ENCODE measurements around the gene TNIP2. TPM values are rescaled to one million over a fixed set of nuclear protein-coding genes. Genes with fewer than 3 reads are reported as not detected.
A peak's percentile ranks its signal among the peaks of the same experiment; 100 is the strongest.

TNIP2 gene
- total and polyA plus RNA-seq, 2 of the 8 experiments (the other 6 are each of a cell fraction or from before 2014, with no cell fraction given), result 23.7 to 37.7 TPM

DNA sequence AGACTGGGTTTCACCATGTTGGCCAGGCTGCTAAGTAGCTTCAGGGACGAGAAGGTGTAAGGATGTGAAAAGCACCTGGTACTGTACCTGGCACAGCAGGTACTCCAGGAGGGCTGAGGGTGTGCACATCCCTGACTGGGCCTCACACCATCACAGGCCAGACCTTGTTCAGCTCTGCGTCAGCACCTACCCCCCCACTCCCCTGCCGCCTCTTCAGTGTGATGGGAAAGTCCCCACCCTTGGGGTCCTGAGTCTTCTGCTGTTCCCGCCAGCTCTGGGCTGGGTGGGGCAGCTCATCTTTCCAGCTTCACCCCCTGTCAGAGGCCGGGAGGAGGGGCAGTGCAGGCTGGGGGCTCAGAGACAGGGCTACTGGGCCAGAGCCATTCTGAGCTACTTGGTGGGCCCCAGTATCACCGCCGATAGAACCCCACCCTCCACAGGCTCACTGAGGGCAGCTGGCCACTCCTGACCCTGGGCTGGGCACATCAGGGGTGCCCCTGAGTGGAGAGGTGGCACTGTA, 30.1 kb upstream of the TNIP2 start:
- DNase-seq (ENCODE audit: low read depth in 1 of 2, low spot score in 2 of 2) (no peak), FAIRE-seq (no peak)
- Histone ChIP-seq H2BK5ac (ENCODE audit: low read depth, low read length) (no peak overlapping the region), H2BK15ac (ENCODE audit: low read length) (0 out of 2 replicates have a peak overlapping the region, but pooled peaks have one; percentile 61), H3K27ac (ENCODE audit: low read depth, low read length) (no peak overlapping the region), H3K9me3 (ENCODE audit: insufficient read depth in 2 of 2, low read depth in 1 of 2, low read length in 1 of 2) (no peaks in the 10 kb centered on the region), H4K5ac (ENCODE audit: insufficient read length, low read depth, low read length) (peak overlapping the region; percentile 16), H4K91ac (replicated peaks; ENCODE audit: insufficient read length, low read length) (peak overlapping the region; percentile 81), H4K20me1 (replicated peaks in 1 of 2; ENCODE audit: control insufficient read depth in 1 of 2, insufficient read depth in 2 of 2, low read length in 2 of 2) (no peaks in the 10 kb centered on the region), H3K9ac (replicated peaks in 1 of 4; ENCODE audit: extremely low read depth in 1 of 4, low read depth in 3 of 4, low read length in 3 of 4) (no peak overlapping the region), H3K27me3 (replicated peaks in 1 of 4; ENCODE audit: control insufficient read depth in 3 of 4, extremely low read depth in 1 of 4, insufficient read depth in 3 of 4, low read length in 3 of 4) (0 out of 7 replicates have a peak, but pooled peaks cover 0 to 2% (median 0%) of the 10 kb centered on the region in 4 experiments), H3K4me3 (ENCODE audit: extremely low read depth in 1 of 4, insufficient read depth in 2 of 4, low read depth in 3 of 4, low read length in 4 of 4) (no peak overlapping the region), H3K79me2 (ENCODE audit: control insufficient read depth in 1 of 2, insufficient read depth in 2 of 2, low read length in 2 of 2) (no peaks in the 10 kb centered on the region), H3K14ac (ENCODE audit: insufficient read length) (no peak overlapping the region), H2BK12ac (ENCODE audit: low read depth, low read length) (peak overlapping the region; percentile 97; the same call in 1 of the 2 replicates), H2AFZ (ENCODE audit: low read length) (no peak overlapping the region), H3K4ac (replicated peaks; ENCODE audit: insufficient read length, low read depth, low read length) (no peak overlapping the region), H3K4me1 (replicated peaks in 1 of 4; ENCODE audit: control insufficient read depth in 3 of 4, insufficient read depth in 4 of 4, low read length in 3 of 4) (peaks cover 0 to 10% (median 3%) of the 10 kb centered on the region in 4 experiments; a peak in 6 of 7 replicates), H2BK20ac (ENCODE audit: low read length) (0 out of 2 replicates have a peak overlapping the region, but pooled peaks have one; percentile 32), H2BK120ac (replicated peaks; ENCODE audit: low read depth, low read length) (no peak overlapping the region), H3K4me2 (ENCODE audit: insufficient read depth in 1 of 2, low read depth in 2 of 2, low read length in 2 of 2) (no peak overlapping the region), H4K8ac (ENCODE audit: extremely low read depth, insufficient read depth, low read length) (peak overlapping the region; percentile 14; the same call in 1 of the 2 replicates), H3K23ac (ENCODE audit: insufficient read length) (no peak overlapping the region), H3K18ac (ENCODE audit: extremely low read depth, low read length) (no peak overlapping the region), H2AK5ac (ENCODE audit: low read depth, low read length) (no peak overlapping the region), H3K23me2 (ENCODE audit: low read depth, low read length) (no peaks in the 10 kb centered on the region; the same call in 1 of the 2 replicates), H3K56ac (replicated peaks; ENCODE audit: insufficient read length, low read depth, low read length) (no peak overlapping the region), H3K36me3 (ENCODE audit: control insufficient read depth in 2 of 4, insufficient read depth in 4 of 4, low read length in 3 of 4) (no peaks in the 10 kb centered on the region), H3K79me1 (ENCODE audit: low read depth, low read length) (no peaks in the 10 kb centered on the region)
- ChIA-PET POLR2A (ENCODE audit: partially characterized antibody) (interaction anchor here (1.1 to 1.7 kb wide), 4 partner anchors 13 to 32 kb away, joined by 3 to 7 read pairs (median 4); no protein-coding TSS in a partner anchor), CTCF (ENCODE audit: partially characterized antibody) (interaction anchor here (1.1 to 1.5 kb wide), 2 partner anchors 21 to 139 kb away, joined by 3 to 6 read pairs; no protein-coding TSS in a partner anchor)
- WGBS, 2 experiments (ENCODE audit: extremely low coverage in 1 of 2, insufficient coverage in 1 of 2, insufficient read length in 1 of 2, insufficient replicate concordance in 2 of 2, low coverage in 1 of 2, low lambda C conversion rate in 2 of 2, missing lambda C conversion rate in 1 of 2), result 86% methylated on average over 7 of the region's 7 CpGs; no CpG with 5 or more reads in 1 of the 2 experiments
- TF ChIP-seq USF2 (IDR thresholded peaks at IDR 0.05; ENCODE audit: low read length), result no peak
- TF ChIP-seq TBP (IDR thresholded peaks at IDR 0.05; ENCODE audit: low read depth, low read length), result no peak
- TF ChIP-seq RAD21 (IDR thresholded peaks at IDR 0.05 in 1 of 2, conservative IDR thresholded peaks at IDR 0.05 in 1 of 2; ENCODE audit: low read depth in 2 of 2, low read length in 2 of 2), result no peak
- no peak for TF ChIP-seq ZNF274 (IDR thresholded peaks at IDR 0.05; ENCODE audit: borderline replicate concordance, extremely low read depth, low read length)
- no peak for TF ChIP-seq CBX5 (IDR thresholded peaks at IDR 0.05; ENCODE audit: low read depth, low read length)
- TF ChIP-seq EGR1 (IDR thresholded peaks at IDR 0.05; ENCODE audit: borderline replicate concordance, low read depth, low read length), result no peak
- no peak for TF ChIP-seq CBX8 (IDR thresholded peaks at IDR 0.05; ENCODE audit: borderline replicate concordance, low read depth, low read length)
- TF ChIP-seq, protein P1, sequence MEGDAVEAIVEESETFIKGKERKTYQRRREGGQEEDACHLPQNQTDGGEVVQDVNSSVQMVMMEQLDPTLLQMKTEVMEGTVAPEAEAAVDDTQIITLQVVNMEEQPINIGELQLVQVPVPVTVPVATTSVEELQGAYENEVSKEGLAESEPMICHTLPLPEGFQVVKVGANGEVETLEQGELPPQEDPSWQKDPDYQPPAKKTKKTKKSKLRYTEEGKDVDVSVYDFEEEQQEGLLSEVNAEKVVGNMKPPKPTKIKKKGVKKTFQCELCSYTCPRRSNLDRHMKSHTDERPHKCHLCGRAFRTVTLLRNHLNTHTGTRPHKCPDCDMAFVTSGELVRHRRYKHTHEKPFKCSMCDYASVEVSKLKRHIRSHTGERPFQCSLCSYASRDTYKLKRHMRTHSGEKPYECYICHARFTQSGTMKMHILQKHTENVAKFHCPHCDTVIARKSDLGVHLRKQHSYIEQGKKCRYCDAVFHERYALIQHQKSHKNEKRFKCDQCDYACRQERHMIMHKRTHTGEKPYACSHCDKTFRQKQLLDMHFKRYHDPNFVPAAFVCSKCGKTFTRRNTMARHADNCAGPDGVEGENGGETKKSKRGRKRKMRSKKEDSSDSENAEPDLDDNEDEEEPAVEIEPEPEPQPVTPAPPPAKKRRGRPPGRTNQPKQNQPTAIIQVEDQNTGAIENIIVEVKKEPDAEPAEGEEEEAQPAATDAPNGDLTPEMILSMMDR (IDR thresholded peaks at IDR 0.05; ENCODE audit: control extremely low read depth in 1 of 3, insufficient read depth in 1 of 3, low read depth in 1 of 3, low read length in 3 of 3), result no peak
- no peak for TF ChIP-seq CHD2 (IDR thresholded peaks at IDR 0.05; ENCODE audit: low read length)
